Measurements from ENCODE around the gene SPIN1.

The SPIN1 gene

DNA sequence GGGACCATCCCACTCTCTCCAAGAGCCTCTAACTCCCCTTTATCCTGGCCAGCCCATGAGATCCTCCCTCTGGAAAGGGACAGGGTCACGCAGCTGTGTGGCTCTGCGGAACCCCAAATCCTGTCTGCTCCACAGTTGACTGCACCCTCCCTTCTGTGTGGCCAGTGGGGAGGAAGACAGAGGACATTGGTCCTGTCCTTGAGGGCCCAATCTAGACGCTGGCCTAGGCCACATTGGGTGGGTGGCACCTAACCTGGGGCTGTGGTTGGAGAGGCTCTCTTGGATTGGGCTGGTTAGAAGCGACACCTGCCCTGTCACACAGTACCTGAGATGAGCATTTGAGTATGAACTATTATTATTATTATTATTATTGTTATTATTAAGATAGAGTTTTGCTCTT, 134.1 kb downstream of the SPIN1 start:
- H3K4me3 ChIP-seq (ENCODE audit: low read depth, low read length), result no peak overlapping the region
- DNase-seq (ENCODE audit: low read depth), result no peak
- TF ChIP-seq CTCF (IDR thresholded peaks at IDR 0.05; ENCODE audit: insufficient read depth, low read depth, low read length, missing control alignments), result no peak

DNA sequence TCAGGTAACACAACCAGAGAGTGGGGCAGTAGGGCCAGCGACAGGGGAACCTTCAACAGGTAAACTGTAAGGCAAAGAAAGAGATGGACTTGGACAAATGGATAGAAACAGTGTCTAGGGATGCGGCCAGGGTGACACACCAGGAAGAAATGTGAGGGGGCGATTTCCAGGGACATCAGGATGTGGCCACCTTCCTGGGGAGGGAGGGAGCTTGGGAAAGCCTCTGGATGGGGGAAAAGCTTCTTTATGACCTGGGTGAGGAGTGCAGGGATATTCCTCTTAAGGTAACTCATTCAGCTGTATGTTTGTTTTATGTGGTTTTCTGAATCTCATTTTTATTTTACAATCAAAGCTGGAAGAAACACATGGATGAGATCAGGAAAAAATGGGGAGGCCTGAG, 134.8 kb downstream of the SPIN1 start:
- no peak for DNase-seq (ENCODE audit: low read depth)
- no peak overlapping the region for H3K4me3 ChIP-seq (ENCODE audit: low read depth, low read length)
- TF ChIP-seq CTCF (IDR thresholded peaks at IDR 0.05; ENCODE audit: insufficient read depth, low read depth, low read length, missing control alignments), result no peak

DNA sequence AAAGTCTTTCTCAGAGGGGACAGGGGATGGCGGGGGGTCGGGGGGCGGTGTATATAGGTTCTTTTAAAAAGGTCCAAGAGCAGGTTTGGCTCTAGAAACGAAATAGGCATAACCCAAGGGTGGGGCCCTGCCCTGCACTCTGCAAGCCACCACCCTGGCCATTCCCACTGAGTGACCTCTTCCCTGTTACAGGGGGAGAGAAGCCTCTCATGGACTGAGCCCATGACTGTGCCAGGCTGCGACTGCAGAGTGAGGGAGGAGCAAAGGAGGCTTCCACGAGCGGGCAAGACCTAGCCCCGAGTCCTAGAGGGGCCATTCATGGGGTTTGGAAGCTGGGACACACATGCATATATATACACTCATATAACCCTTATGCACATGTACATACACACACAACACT, 136.7 kb downstream of the SPIN1 start:
- H3K4me3 ChIP-seq (ENCODE audit: low read depth, low read length), result no peak overlapping the region
- TF ChIP-seq CTCF (IDR thresholded peaks at IDR 0.05; ENCODE audit: insufficient read depth, low read depth, low read length, missing control alignments), result no peak
- DNase-seq (ENCODE audit: low read depth), result no peak

DNA sequence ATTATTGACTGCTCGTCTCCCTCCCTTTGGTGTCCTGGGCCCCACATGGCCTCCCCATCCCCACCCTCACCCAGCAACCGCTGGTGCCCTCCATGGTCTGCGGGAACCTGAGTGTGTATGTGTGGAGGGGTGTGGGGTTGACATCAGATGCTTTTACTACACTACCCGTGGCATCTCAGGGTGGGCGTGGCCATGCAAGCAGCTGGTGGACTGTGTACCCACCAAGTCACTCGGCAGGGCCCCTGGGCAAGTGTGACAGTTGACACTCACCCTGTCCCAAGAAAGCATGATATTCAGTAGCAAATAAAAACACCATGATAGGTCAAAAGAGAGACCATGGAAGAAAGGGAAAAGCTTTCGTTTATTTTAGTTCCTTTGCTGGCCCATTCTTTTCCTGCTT, 139.4 kb downstream of the SPIN1 start:
- no peak for DNase-seq (ENCODE audit: low read depth)
- TF ChIP-seq CTCF (IDR thresholded peaks at IDR 0.05; ENCODE audit: insufficient read depth, low read depth, low read length, missing control alignments), result no peak
- H3K4me3 ChIP-seq (ENCODE audit: low read depth, low read length), result no peak overlapping the region

All from GM12865 (cell line).